GM18867 (cell line): ENCODE results near the gene SORBS2.
"Not testable (repeated sequence)": the region's sequence is repeated elsewhere in the genome, so short reads cannot be mapped to it uniquely, and the experiment has no call there.

ENCODE experiments used
- ATAC-seq: cut with Tn5 transposase; IDR thresholded peaks from one replicate; pipeline ENCODE4 v1.9.1; 2021; ENCODE audit warnings: mild to moderate bottlenecking, moderate library complexity; ENCODE audit not compliant: unreplicated experiment

SORBS2 gene

DNA sequence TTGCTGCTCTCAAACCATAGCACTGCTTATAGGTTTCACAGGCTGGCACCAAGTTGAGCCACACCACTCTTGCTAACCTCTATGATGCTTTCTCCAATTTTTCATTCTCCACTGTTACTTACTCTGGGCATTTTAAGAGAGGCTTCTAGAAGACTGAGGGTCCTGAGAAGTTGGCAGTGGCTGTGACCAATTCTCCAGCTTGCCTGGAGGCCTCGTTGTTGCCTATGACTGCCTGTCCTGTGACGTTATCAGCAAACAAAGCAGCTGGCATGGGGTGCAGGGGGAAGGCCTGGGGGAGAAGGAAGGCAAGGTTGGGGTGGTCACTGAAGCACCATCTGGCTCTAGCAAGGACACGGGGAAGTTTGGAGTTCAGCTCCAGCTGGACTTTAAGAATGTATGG lies 246.3 kb downstream of the SORBS2 start:
- ATAC-seq, result no peak

DNA sequence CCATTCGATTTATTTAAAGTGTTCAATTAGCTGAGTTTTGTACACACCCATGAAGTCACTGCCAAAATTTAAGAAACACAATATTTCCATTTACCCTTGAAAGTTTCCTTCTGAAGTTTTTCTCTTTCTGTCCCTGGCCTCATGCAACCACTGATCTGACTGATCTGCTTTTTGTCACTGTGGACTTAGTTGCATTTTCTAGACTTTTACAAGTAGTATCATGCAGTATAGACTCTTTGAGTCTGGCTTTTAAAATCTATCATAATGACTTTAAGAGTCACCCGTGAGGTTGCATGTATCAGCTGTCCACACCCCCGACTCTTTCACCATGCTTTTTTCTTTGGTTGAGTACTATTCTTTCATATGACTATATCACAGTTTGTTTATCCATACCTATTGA lies 247.6 kb downstream of the SORBS2 start:
- no peak for ATAC-seq

DNA sequence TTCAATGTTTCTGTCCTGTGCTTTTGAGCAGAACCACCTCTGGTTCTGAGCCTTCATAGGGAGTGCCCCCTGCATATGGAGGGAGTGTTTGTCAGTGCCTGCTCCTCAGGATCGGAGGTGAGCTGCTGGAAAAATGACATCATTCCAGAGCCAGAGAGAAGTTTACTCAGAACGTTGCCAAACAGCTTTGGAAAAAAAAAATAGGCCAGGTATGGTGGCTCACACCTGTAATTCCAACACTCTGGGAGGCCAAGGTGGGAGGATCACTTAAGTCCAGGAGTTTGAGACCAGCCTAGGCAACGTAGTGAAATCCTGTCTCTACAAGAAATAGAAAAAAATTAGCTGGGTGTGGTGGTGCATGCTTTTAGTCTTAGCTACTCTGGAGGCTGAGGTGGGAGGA lies 249.5 kb downstream of the SORBS2 start:
- ATAC-seq, result no peak

DNA sequence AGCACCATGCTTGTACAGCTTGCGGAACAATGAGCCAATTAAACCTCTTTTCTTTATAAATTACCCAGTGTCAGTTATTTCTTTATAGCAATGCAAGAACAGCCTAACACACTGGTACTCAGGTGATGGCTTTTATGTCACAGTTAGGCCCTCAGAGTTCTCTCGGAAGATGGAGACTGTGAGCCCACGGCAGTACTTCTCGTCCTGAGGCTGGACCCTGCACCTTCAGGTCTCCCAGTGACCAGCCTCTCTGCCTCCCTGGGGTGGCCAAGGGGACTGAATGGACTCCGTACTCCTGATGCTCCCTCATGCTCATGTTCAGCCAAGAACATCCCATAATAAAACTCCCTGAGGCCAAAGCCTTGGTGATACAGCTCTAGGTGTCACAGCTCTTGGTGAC lies 251.7 kb downstream of the SORBS2 start:
- ATAC-seq, result no peak

DNA sequence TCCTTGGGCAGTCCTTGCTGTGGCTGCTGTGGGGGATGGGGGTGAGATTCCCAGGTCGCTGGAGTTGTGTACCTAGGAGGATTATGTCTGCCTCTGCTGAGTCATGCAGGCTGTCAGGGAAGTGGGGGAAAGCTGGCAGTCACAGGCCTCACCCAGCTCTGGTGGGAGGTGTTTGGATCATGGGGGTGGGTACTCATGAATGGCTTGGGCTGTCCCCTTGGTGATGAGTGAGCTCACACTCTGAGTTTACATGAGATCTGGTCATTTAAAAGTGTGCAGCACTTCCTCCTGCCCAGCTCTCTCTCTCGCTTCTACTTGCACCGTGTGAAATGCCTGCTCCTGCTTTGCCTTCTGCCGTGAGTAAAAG lies 252.1 kb downstream of the SORBS2 start:
- no peak for ATAC-seq

DNA sequence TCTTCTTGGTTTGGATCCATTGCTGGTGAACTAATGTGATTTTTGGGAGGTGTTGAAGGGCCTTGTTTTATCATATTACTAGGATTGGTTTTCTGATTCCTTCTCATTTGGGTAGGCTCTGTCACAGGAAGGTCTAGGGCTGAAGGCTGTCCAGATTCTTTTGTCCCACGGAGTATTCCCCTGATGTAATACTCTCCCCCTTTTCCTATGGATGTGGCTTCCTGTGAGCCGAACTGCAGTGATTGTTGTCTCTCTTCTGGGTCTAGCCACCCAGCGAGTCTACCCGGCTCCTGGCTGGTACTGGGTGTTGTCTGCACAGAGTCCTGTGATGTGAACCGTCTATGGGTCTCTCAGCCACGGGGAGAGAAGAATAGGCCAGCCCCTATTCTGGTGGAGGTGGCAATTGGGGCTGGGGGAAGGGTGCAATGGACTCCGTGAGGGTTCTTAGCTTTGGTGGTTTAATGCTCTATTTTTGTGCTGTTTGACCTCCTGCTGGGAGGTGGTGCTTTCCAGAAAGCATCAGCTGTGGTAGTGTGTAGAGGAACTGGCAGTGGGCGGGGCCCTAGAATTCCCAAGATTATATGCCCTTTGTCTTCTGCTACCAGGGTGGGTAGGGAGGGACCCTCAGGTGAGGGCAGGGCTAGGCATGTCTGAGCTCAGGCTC lies 252.6 kb downstream of the SORBS2 start:
- not testable (repeated sequence) for ATAC-seq

DNA sequence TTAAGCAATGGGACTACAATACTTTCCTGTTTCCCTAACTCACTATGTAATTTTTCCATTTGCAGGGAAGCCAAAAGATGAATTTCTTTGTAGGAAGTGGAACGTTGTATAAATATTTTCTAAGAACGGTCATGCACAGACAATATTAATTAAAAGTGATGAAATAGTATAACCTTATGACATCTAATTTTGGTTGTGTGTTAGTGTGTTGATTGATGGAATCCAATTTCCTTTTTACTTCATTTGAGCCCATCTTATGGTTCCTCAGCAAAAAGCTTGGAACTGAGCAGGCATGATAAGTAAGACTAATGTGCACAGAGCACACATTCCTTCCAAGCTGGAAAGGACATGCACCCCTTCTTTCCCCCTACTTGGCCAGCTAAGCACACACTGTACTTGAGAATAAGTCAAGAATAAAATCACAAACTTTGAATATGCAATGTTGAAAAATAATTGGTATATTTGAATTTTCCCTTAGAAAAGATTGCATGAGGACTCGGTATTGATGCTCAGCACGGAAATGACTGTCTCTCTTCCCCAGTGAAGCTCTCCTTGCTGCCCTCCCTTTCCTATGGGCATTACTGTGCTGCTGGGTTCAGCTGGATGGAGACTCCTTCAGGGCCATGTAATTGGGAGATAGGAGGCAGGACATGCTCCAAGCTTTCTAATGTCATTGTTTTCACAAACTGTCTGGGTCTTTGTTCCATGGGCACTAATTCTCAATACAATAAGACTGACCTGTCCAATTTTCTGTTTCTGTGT lies 257.4 kb downstream of the SORBS2 start:
- no peak for ATAC-seq

DNA sequence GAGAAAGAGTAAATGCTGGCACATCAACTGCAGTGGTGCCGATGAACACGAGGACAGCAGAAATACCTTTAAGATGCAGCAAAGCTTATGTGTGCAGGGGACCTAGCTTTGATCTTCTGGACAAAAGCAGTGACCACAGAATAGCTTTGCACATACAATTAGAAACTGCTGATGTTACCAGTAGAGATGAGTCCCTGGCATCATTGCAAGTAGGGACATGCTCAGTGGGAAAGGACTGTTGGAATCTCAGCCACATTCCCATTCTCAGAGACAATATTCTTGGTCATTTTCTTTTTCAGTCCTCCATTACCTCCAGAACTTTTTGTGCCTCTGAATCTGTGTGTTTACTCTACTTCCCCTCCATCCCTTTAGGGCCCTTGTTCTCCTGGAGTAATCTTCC lies 259.7 kb downstream of the SORBS2 start:
- no peak for ATAC-seq

DNA sequence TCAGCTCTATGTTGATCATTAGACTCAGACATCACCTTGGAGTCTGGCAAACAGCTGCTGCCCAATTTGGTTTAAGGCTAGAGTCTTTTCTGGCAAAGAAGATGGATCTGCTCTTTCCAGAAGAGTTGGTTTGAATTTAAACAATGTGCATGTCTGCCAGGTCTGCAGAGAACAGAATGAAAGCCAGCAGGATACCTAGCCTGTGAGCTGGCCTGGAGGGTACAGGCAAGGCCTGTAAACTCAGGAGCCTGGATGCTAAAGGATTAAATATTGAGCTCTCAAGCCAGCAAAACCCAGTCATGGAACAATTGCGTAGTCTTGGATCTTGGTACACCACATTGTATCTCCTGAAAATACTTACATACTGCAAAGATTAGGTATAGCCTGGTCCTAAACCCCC lies 261.1 kb downstream of the SORBS2 start:
- ATAC-seq, result no peak

DNA sequence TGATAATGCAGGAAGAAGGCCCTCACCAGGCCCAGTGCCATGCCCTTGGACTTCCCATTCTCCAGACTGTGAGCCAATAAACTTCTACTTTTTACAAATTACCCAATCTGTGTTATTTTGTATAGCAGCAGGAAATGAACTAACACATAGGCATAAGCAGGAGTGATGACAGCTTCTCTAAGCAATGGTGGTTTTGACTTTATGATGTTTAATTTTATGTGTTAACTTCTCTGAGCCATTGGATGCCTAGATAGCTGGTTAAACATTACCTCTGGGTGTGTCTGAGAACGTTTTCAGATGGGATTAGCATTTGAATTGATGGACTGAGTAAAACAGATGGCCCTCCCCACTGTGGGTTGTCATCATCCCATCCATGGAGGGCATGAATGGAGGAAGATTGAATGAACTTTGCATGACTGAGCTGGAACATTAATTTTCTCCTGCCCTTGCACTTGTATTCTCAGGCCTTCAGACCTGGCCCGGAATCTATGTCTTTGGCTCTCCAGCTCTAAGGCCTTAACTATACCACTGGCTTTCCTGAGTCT lies 262.8 kb downstream of the SORBS2 start:
- no peak for ATAC-seq

DNA sequence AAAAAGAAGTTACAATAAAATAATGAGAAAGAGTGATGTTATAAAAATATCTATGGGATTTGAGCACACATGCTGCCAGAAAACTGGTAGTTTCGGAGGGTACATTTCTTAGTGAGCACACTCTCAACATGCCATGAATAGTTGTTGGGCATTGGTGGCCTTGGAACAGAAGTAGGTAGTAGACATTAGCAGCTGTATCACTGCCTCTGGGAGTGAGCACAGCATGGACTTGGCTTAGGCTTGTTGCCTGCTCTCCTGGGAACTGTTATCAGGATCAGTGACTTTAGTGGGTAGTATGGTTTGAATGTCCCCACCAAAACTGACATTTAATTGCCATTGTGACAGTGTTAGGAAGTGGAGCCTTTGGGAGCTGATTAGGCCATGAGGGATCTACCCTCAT lies 263.4 kb downstream of the SORBS2 start:
- no peak for ATAC-seq

DNA sequence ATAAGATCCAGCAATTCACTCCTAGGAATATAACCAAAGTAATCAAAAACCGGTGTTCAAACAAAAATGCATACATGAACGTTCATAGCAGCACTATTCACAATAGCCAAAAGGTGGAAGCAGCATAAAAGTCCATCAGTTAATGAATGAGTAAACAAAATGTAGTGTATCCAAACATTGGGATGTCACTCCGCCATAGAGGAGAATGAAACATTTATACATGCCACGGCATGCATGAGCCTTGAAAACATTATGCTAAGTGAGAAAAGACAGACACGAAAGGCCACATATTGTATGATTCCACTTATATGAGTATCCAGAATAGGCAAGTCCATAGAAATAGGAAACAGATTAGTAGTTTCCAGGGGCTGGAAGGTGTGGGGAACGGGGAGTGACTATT lies 265.7 kb downstream of the SORBS2 start:
- no peak for ATAC-seq

DNA sequence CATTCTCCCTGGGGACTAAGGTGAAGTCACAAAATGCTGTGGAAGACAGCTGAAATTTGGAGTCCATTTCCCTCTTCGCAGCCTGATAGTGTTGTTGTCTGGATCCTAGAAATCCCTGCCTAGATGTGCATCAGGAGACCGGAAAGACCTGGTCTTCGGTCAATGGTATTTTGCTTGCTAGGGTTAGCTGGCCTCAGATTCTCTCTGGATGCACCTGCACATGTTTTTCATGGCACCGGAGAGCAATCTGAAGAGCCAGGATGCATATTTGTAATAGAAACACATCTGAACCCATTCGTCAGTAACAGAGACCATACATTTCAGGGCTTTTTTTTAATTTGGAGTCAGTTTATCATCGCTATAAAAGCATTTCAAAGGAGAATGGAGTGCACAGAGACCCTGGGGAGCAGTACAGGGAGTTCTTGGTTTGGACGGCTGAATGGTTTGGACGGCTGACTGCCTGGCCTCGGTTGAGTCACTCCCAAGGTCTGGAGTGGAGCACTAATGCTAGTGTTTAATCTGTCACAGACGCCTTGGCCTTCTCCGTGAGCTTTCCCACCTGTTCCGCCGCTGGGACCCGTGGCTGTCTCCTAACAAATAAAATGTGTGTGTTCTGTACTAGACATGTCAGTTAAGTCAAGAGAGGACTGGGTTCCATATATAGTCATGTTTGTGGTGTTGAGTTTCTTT lies 269.2 kb downstream of the SORBS2 start:
- ATAC-seq, result no peak

DNA sequence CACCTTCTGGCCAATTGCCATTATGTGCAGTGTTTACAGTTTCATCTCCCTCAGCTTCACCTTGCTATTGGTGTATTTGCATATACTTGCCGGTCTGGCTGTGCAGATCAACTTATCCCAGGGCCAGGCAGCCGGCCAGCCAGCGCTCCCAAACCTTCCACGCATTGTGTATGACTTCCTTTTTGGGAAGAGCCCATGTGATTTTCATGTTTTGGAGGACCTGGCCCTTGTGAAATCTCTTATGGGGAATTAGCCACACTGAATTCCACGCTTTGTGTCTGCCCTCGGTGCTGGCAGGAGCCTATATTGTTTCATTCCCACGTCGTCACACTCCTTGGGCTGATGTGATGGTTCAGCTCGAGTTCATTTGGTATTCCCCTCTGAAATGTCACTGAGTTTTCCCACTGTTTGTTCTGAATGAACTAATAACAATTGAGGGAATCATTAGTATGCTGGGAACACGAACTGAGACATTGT lies 270.7 kb downstream of the SORBS2 start:
- ATAC-seq, result no peak

DNA sequence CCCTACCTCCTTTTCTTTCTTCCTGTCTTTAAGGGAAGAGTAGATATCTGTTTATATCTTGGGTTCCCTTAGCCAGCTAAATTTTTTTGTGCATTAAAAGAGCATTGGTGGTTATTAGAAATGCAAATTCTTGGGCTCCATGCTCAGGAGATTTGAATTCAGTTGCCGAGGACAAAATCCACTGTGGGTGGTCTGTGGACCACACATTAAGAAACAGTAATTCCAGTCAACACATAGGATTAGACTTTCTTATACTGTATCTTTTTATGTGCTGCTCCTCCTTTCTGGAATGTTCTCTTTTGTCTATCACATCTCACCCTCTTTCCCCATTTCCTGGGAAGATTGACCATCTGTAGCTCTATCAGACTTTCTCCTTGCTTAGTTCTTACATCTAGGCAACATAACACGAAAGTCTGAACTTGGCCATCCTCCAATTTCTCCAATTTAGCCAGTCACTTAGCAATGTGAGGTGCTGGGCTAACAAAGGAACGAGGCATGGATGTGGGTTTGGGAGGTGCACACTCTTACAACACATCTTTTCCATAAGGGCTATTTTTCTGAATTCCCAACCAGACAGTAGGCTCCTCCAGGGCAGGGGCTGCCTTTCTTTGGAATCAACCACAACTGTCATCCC lies 271.4 kb downstream of the SORBS2 start:
- no peak for ATAC-seq

DNA sequence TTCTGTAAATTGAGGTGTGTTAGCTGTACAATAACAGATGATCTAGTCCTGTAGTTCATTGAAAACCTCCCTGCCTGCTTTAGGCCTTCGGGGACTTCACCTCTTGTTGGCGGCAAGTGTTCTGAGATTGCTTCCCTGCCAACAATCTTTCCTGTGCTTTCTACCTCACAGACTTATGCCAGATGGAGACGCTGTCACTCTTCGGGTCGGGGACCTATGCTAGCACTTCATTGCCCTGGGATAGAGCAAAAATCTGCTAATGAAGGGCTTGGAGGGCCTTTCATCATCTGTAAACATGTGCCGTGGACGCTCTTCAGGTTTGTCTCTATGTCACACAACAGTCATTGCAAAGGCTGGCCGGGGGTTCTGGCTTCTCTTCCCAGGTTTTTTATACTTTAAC lies 272.0 kb downstream of the SORBS2 start:
- no peak for ATAC-seq

DNA sequence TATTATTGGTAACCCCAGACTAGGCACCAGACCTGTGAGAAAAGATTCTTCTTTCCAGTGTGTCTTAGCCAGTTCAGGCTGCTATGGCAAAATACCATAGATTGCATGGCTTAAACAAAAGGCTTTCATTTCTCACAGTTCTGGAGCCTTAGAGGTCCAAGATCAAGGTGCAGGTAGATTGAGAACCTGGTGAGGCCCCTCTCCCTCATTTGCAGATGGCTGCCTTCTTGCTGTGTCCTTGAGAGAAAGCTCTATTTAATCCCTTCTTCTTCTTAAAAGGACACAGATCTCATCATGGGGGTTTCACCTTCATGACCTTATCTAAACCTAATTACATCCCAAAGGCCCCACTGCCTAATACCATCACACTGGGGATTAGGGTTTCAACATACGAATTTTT lies 273.2 kb downstream of the SORBS2 start:
- no peak for ATAC-seq

DNA sequence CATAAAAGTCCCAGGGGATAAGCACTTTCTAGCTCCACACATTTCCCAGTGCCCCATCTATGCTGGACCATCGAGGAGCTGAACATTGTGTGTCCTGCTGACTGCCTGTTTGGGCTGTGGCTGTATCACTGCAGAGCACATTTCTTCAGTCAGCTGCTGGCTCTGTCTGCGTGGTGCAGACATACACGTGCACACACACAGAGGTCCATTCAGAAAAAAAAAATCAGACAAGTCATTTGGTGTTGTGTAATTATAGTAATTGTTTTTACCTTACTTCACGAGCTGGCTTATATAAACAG lies 275.6 kb downstream of the SORBS2 start:
- ATAC-seq, result no peak

DNA sequence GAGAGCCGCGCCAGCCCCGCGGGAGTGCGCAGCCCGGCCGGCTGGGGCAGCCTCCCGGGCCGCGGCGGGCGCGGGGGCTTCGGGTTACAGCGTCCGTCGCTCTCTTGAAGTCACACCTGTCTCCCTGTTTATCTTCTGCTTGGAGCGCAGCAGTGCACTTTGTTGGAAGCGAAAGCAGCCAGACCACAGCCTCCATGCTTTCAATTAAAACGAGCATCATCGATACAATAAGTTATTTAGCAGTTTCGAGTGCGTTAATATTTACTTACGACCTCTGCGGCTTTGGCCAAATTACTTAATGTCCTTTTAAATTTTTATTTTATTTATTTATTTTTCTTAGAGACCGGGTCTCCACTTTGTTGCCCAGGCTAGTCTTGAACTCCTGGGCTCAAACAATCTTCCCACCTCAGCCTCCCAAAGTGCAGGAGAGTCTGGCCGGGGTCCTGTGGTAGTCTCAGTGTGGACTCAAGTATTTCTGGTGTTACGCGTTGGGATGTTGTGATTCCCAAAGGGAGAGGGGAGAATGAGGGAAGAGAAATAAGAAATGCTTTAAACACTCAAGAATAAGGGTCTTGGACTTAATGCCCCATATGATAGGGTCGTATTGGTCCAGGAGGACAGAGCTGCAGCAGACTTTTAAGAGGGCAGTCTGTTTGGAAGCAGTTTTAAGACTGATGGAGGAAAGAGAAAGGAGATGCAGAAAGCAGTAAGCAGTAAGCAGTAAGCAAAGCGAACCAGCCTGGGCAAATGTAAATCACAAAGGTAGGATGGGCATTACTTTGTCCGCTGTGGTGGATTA lies 276.2 kb downstream of the SORBS2 start:
- ATAC-seq, result no peak
